Stimulated activated CD4-positive, alpha-beta T cell treated with anti-CD3 and anti-CD28 coated beads, Interleukin-2, amount 100 ng/mL, for 48 hours (primary cell): ENCODE measurements around the gene ECPAS.
"Not testable (repeated sequence)": the region's sequence is repeated elsewhere in the genome, so short reads cannot be mapped to it uniquely, and the experiment has no call there.

Experiments
- DNase-seq, 2 donors: peaks; one replicate each; pipeline ENCODE4 v3.0.0-alpha.2; 2020

The ECPAS gene

DNA sequence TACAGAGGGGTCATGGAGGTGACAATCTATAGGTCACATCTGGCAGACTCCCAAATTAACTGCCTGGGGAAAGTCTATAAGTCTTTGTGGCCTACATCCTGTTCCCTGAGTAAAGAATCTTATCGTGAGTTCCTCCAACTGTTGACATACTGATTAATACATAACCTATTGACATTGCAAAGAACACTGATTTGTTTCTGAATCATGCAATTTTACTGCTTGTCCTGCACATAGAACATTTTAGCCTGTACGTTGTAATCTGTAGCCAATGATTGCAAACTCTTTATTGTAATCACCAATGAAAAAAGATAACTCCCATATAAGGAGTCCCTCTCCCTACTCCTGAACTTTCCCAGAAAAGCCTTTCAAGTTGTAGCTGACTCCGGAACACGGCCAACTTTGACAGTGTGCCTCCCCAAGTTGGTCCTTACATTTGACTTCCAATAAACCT is 135.3 kb downstream of the ECPAS start:
- DNase-seq: no peak

DNA sequence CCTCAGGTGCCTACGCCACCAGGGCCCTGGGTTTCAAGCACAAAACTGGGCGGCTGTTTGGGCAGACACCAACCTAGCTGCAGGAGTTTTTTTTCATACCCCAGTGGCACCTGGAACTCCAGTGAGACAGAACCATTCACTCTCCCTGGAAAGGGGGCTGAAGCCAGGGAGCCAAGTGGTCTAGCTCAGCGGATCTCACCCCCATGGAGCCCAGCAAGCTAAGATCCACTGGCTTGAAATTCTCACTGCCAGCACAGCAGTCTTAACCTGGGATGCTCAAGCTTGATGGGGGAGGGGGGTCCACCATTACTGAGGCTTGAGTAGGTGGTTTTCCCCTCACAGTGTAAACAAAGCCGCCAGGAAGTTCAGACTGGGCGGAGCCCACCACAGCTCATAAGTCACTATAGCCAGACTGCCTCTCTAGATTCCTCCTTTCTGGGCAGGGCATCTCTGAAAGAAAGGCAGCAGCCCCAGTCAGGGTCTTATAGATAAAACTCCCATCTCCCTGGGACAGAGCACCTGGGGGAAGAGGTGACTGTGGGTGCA is 149.8 kb downstream of the ECPAS start:
- not testable (repeated sequence) for DNase-seq

DNA sequence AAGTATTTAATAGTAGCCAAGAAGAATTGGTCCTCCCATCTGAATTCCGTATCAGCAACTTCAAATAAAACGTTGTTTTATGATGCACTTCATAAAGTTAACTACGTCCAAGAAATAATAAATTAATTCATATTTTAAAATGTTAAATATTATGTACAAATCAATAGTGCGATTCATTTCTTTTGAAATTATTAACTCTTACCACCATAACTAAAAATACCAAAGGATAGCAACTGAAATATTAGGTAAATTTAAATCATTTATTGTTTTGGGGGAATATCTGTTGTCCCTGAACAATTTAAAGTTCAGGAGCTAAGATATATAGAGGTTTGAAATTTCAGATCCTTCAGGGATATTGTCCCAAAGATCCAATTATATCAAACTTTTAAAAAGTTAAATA is 154.1 kb downstream of the ECPAS start, which contains the start of gene OR2K2:
OR2K2 (minus strand) TSS at position 101 of the 400 bp plus-strand sequence. CDS start 1,791 bp downstream, outside the sequence.
- no peak for DNase-seq

DNA sequence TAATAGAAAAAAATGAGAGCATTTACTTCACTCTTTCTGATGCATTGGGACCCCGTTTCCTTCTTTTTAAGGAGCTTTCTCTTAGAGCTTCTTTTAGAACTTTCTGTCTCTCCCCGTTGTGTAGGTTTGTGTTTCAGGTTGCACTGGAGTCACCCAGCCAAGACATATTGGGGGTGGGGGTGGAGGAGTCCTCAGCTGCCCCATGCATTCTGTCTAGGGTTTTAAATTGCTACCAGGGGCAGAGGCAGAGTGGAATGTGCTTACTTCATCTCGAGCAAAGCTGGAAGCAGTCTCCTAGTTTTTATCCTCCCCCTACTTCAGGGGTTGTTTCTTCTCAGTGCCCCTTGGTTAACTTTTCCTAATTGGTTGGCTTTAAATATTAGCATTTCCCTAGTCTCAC is 163.6 kb downstream of the ECPAS start:
- DNase-seq: no peak

DNA sequence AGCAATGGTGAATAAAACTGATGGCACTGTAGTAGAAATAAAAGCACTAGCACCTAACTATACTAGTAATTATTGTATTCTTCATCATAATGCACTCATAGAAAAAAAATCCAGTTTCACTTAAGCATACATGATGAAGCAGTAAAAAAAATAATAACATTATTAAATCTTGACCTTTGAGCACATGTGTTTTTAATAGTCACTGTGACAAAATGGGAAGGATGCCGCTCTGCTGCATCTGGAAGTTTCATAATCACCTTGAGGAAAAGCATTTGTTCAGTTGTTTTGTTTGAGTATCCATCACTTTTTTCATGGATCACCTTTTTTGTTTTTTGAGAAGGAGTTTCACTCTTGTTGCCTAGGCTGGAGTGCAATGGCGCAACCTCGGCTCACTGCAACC is 167.4 kb downstream of the ECPAS start:
- DNase-seq: no peak
